K562 (cell line): ENCODE results near the gene LNPEP. TPM values are rescaled to one million over a fixed set of nuclear protein-coding genes. Genes with fewer than 3 reads are reported as not detected.

ENCODE experiments used
- ATAC-seq: fragments of 200-7000 bp; cut with Tn5 transposase; 3 replicates; pipeline ENCODE4 v1.9.1; 2020; ENCODE audit warnings: moderate library complexity
- BruUV-seq: library from RNA; stranded (reverse); fragments of 400-500 nt; replicated peaks from 2 replicates; lab custom pipeline; 2021; lab: Mats Ljungman, UMichigan
- CTCF ChIA-PET: fragments of 300-600 bp; formaldehyde crosslinking; extraction: SDS; loops from one replicate; lab custom pipeline; 2021; ENCODE audit warnings: low intra/inter-chr PET ratio; lab: Yijun Ruan, JAX
- POLR2A ChIA-PET: fragments of 300-600, 350-650 bp; sonication (Branson Sonifier 250); formaldehyde crosslinking; extraction: SDS; loops from one replicate; lab custom pipeline; 2021; ENCODE audit warnings: antibody characterized with exemption, inconsistent platforms; lab: Yijun Ruan, JAX
- DNase-seq, 4 experiments: peaks; one replicate each; pipeline versions ENCODE4 v3.0.0 to v3.0.0-alpha.2; 2011 to 2018; ENCODE audit warnings: low spot score in 3 of 4, mixed read lengths in 3 of 4; ENCODE audit errors: extremely low read depth in 1 of 4
- FAIRE-seq: peaks from 2 replicates; lab custom pipeline; 2011; peaks lifted over from hg19 to GRCh38; lab: Jason Lieb, UNC
- H2AFZ ChIP-seq: 2 replicates; pipeline ENCODE4 v1.6.0; 2011; ENCODE audit warnings: low read depth, low read length, control low read depth, inconsistent platforms
- H3K27ac ChIP-seq: fragments of 200-600 bp; 3 replicates; pipeline ENCODE4 v1.8.0; 2011; ENCODE audit warnings: low read depth, mild to moderate bottlenecking, control low read depth, inconsistent platforms, low read length, moderate library complexity, mixed read lengths; ENCODE audit errors: extremely low read depth
- H3K27me3 ChIP-seq, 2 experiments: fragments of 300-600 bp in 1 of 2; 2 replicates in 1 of 2; 3 replicates in 1 of 2; pipeline versions ENCODE4 v1.6.0 to v1.8.0; 2011; ENCODE audit warnings: inconsistent platforms in 2 of 2, low read length in 2 of 2, mild to moderate bottlenecking in 1 of 2, mixed read lengths in 1 of 2, moderate library complexity in 1 of 2; ENCODE audit not compliant: control insufficient read depth in 2 of 2, insufficient read depth in 2 of 2
- H3K36me3 ChIP-seq: fragments of 300-600 bp; 3 replicates; pipeline ENCODE4 v1.8.0; 2011; ENCODE audit warnings: mild to moderate bottlenecking, low read length, inconsistent platforms; ENCODE audit not compliant: control insufficient read depth, insufficient read depth
- H3K4me1 ChIP-seq, 2 experiments: fragments of 200-600 bp in 1 of 2; replicated peaks in 1 of 2; 2 replicates in 1 of 2; 3 replicates in 1 of 2; pipeline versions ENCODE4 v1.5.1 to v1.8.0; 2011; ENCODE audit warnings: inconsistent platforms in 2 of 2, low read length in 2 of 2, mild to moderate bottlenecking in 1 of 2, mixed read lengths in 1 of 2, moderate library complexity in 1 of 2; ENCODE audit not compliant: control insufficient read depth in 2 of 2, insufficient read depth in 2 of 2
- H3K4me2 ChIP-seq: 2 replicates; pipeline ENCODE4 v1.6.1; 2011; ENCODE audit warnings: low read length, control low read depth, inconsistent platforms, mixed read lengths; ENCODE audit not compliant: insufficient read depth
- H3K4me3 ChIP-seq: fragments of 200-600 bp; sonication (generic), shearing (Covaris generic); 2 replicates; pipeline ENCODE4 v1.5.1; 2016; ENCODE audit warnings: control low read depth, inconsistent platforms
- H3K79me2 ChIP-seq: fragments of 200-600 bp; 3 replicates; pipeline ENCODE4 v1.8.0; 2011; ENCODE audit warnings: low read length, inconsistent platforms; ENCODE audit not compliant: control insufficient read depth, insufficient read depth
- H3K9ac ChIP-seq, 2 experiments: 2 replicates each; pipeline versions ENCODE4 v1.6.0 to v1.6.1; 2011; ENCODE audit warnings: low read depth in 2 of 2, low read length in 2 of 2, control low read depth in 1 of 2, inconsistent platforms in 1 of 2, mild to moderate bottlenecking in 1 of 2, mixed read lengths in 1 of 2; ENCODE audit not compliant: insufficient read depth in 1 of 2
- H3K9me1 ChIP-seq: one replicate; pipeline ENCODE4 v1.6.0; 2011; ENCODE audit warnings: inconsistent platforms, mild to moderate bottlenecking, low read length, moderate library complexity; ENCODE audit not compliant: control insufficient read depth, insufficient read depth
- H3K9me3 ChIP-seq: replicated peaks from 2 replicates; pipeline ENCODE4 v1.5.1; 2011; ENCODE audit warnings: low read depth, low read length, inconsistent platforms; ENCODE audit not compliant: control insufficient read depth, insufficient read depth
- H4K20me1 ChIP-seq: replicated peaks from 2 replicates; pipeline ENCODE4 v1.6.1; 2011; ENCODE audit warnings: low read length, inconsistent platforms, mixed read lengths; ENCODE audit not compliant: control insufficient read depth, insufficient read depth
- ARID3B ChIP-seq: fragments of 250-450 bp; sonication (Bioruptor Pico); IDR thresholded peaks from 2 replicates; pipeline ENCODE4 v1.4.0; 2020; ENCODE audit warnings: borderline replicate concordance
- C11orf30 ChIP-seq: fragments of 450-650 bp; IDR thresholded peaks from 2 replicates; pipeline ENCODE4 v1.6.1; 2016; ENCODE audit warnings: low read depth, mild to moderate bottlenecking
- KHSRP ChIP-seq: fragments of 450-650 bp; IDR thresholded peaks from 2 replicates; pipeline ENCODE4 v1.6.1; 2017
- MTA1 ChIP-seq: fragments of 450-650 bp; IDR thresholded peaks from 2 replicates; pipeline ENCODE4 v1.6.1; 2017; ENCODE audit warnings: borderline replicate concordance
- NONO ChIP-seq, 2 experiments: fragments of 200-400 bp in 1 of 2; fragments of 450-650 bp in 1 of 2; formaldehyde crosslinking in 1 of 2; IDR thresholded peaks; 2 replicates each; pipeline ENCODE4 v1.6.1; 2017; ENCODE audit warnings: low read depth in 2 of 2, mild to moderate bottlenecking in 2 of 2, moderate library complexity in 2 of 2, low read length in 1 of 2
- TRIM28 ChIP-seq: fragments of 450-650 bp; IDR thresholded peaks from 2 replicates; pipeline ENCODE4 v1.6.1; 2017
- XRCC3 ChIP-seq: fragments of 450-650 bp; IDR thresholded peaks from 2 replicates; pipeline ENCODE4 v1.6.1; 2017; ENCODE audit warnings: mild to moderate bottlenecking, moderate library complexity
- ZEB2 ChIP-seq: fragments of 450-650 bp; IDR thresholded peaks from 2 replicates; pipeline ENCODE4 v1.6.1; 2016
- ZFP36 ChIP-seq: fragments of 150-350 bp; IDR thresholded peaks from 2 replicates; pipeline ENCODE4 v1.6.1; 2018; ENCODE audit warnings: low read length, low read depth; ENCODE audit not compliant: partially characterized antibody
- ZNF316 ChIP-seq: fragments of 450-650 bp; IDR thresholded peaks from 2 replicates; pipeline ENCODE4 v1.6.1; 2016
- ZNF785 ChIP-seq: fragments of 250-450 bp; sonication (Bioruptor Pico); IDR thresholded peaks from 2 replicates; pipeline ENCODE4 v1.4.0; 2020; ENCODE audit warnings: mild to moderate bottlenecking
- WGBS: fragments of 100-300 bp; shearing (Covaris generic); methylation state at CpG from one replicate; pipeline ENCODE4 v1.1.6; 2016; ENCODE audit warnings: low coverage, mixed read lengths; ENCODE audit not compliant: insufficient coverage; ENCODE audit errors: missing lambda C conversion rate; 5-methylcytosine and 5-hydroxymethylcytosine counted together
- in situ Hi-C: fragments of 300-500 bp; cut with MboI; formaldehyde crosslinking; loops from 4 replicates; pipeline ENCODE4 v1.15.0; 2018; ENCODE audit warnings: inconsistent platforms, mixed read lengths
- intact Hi-C: fragments of 100-400 bp; cut with micrococcal nuclease; formaldehyde crosslinking; loops from 2 replicates; pipeline ENCODE4 v1.14.2; 2022
- polyA plus RNA-seq, 8 experiments: library from polyadenylated mRNA; depleted of rRNA in 4 of 8; stranded (reverse) in 5 of 8; unstranded in 3 of 8; fragments of >200 nt; fragmentation: Nextera tagmentation in 2 of 8; fragmentation: Illumina TruSeq in 1 of 8; extraction: Ambion mirVana in 2 of 8; extraction: Trizol in 1 of 8; gene quantifications; 2 replicates each; pipeline versions ENCODE4 v1.2.1 to v1.2.3, GENCODE V29; 2011 to 2014; ENCODE audit warnings: inconsistent platforms in 1 of 8, missing spikeins in 1 of 8
- total RNA-seq, 7 experiments: library from RNA; depleted of rRNA in 6 of 7; stranded (reverse); fragments of >200 nt in 6 of 7; fragmentation: Illumina TruSeq in 2 of 7; extraction: Trizol in 2 of 7; gene quantifications; 2 replicates each; pipeline versions ENCODE4 v1.2.1 to v1.2.3, GENCODE V29; 2011 to 2021; ENCODE audit warnings: low replicate concordance in 1 of 7

LNPEP gene
- total and polyA plus RNA-seq, 9 of the 15 experiments (the other 6 are each of a cell fraction or from before 2014, with no cell fraction given) = 2.6 to 27.9 (median 11.2) TPM

- 81% methylated on average over 1 of the region's 1 CpG for WGBS
- Histone ChIP-seq H3K9me1 (no peaks in the 10 kb centered on the region), H4K20me1 (no peaks in the 10 kb centered on the region), H3K27me3 (no peaks in the 10 kb centered on the region), H3K4me2 (no peak overlapping the region), H3K36me3 (peaks cover 31% of the 10 kb centered on the region), H3K9ac (no peak overlapping the region), H3K9me3 (no peaks in the 10 kb centered on the region), H3K27ac (no peak overlapping the region), H3K4me3 (no peak overlapping the region), H2AFZ (no peak overlapping the region), H3K79me2 (no peaks in the 10 kb centered on the region), H3K4me1 (no peaks in the 10 kb centered on the region)
- ATAC-seq (no peak), FAIRE-seq (no peak), DNase-seq (no peak)
- BruUV-seq = no TSS peak
- intact Hi-C loops (loop anchor here (5.0 kb wide), 1 partner anchor 117 kb away; no protein-coding TSS in a partner anchor), in situ Hi-C loops (no loop called here)
- ChIA-PET POLR2A (no interaction called here), CTCF (interaction anchor here (0.6 kb wide), 2 partner anchors 151 to 1715 kb away, joined by 3 read pairs; no protein-coding TSS in a partner anchor)
- TF ChIP-seq C11orf30 = peak; percentile 19; the same call in 1 of the 2 replicates
- TF ChIP-seq NONO (IDR thresholded peaks at IDR 0.05; ENCODE audit: low read depth in 2 of 2, low read length in 1 of 2) = no peak
- no peak for TF ChIP-seq XRCC3
- TF ChIP-seq TRIM28 = no peak
- no peak for TF ChIP-seq ZEB2
- no peak for TF ChIP-seq ZNF785 (CRISPR knock-in tag)
- no peak for TF ChIP-seq KHSRP
- TF ChIP-seq MTA1 = no peak
- no peak for TF ChIP-seq ARID3B (CRISPR knock-in tag)
- TF ChIP-seq ZFP36 = no peak
- peak; percentile 37; the same call in 1 of the 2 replicates for TF ChIP-seq ZNF316
These were observed 48.8 kb downstream of the LNPEP start for GRCh38 chr5:96984506-96985192.
